ENCODE measurements around the gene CABP2. TPM values are rescaled to one million over a fixed set of nuclear protein-coding genes. Genes with fewer than 3 reads are reported as not detected.

The CABP2 gene
- total RNA-seq, 6 donors from 2014 or later: not detected

GRCh38 chr11:67524480-67524808, 1.2 kb upstream of the CABP2 start:
- Histone ChIP-seq H3K27ac (no peak overlapping the region), H3K4me1 (no peaks in the 10 kb centered on the region), H3K36me3 (no peaks in the 10 kb centered on the region), H3K27me3 (no peaks in the 10 kb centered on the region), H3K9me3 (no peaks in the 10 kb centered on the region), H3K4me3 (no peak overlapping the region)
- no peak for TF ChIP-seq EP300 (IDR thresholded peaks at IDR 0.05)
- no peak for TF ChIP-seq CTCF (IDR thresholded peaks at IDR 0.05)
- TF ChIP-seq POLR2AphosphoS5 (IDR thresholded peaks at IDR 0.05): no peak
- TF ChIP-seq POLR2A (IDR thresholded peaks at IDR 0.05): no peak
- ATAC-seq (ENCODE audit: low FRiP score in 2 of 2) (no peak), DNase-seq (no peak)
- 85 to 86% methylated on average over 8 to 9 of the region's 9 CpGs for WGBS, 2 donors

- peak in 1 of 2 donors; percentile 69 for DNase-seq
- H3K27ac ChIP-seq: no peak overlapping the region
- no peak overlapping the region for H3K4me3 ChIP-seq
- WGBS, 2 donors: 77 to 80% methylated on average over 16 to 17 of the region's 25 CpGs
- no peaks in the 10 kb centered on the region for H3K36me3 ChIP-seq
- TF ChIP-seq POLR2A (IDR thresholded peaks at IDR 0.05) (no peak), EP300 (IDR thresholded peaks at IDR 0.05) (no peak), CTCF (IDR thresholded peaks at IDR 0.05) (no peak), POLR2AphosphoS5 (IDR thresholded peaks at IDR 0.05) (no peak)
- no peaks in the 10 kb centered on the region for H3K27me3 ChIP-seq
- peak in 1 of 2 donors; percentile 4 for ATAC-seq (ENCODE audit: low FRiP score in 2 of 2)
- no peaks in the 10 kb centered on the region for H3K9me3 ChIP-seq
- no peaks in the 10 kb centered on the region for H3K4me1 ChIP-seq
Observed at GRCh38 chr11:67523556-67524479, 572 bp upstream of the CABP2 start.

GRCh38 chr11:67522338-67522737, 908 bp downstream of the CABP2 start:
- DNase-seq: peak in 1 of 2 donors; percentile 76
- Histone ChIP-seq H3K9me3 (no peaks in the 10 kb centered on the region), H3K4me3 (no peak overlapping the region), H3K4me1 (no peaks in the 10 kb centered on the region), H3K27me3 (no peaks in the 10 kb centered on the region), H3K27ac (no peak overlapping the region), H3K36me3 (no peaks in the 10 kb centered on the region)
- no peak for ATAC-seq (ENCODE audit: low FRiP score in 2 of 2)
- 92 to 100% methylated on average over 6 to 15 of the region's 15 CpGs for WGBS, 2 donors
- TF ChIP-seq CTCF (IDR thresholded peaks at IDR 0.05) (no peak), POLR2AphosphoS5 (IDR thresholded peaks at IDR 0.05) (no peak), EP300 (IDR thresholded peaks at IDR 0.05) (no peak), POLR2A (IDR thresholded peaks at IDR 0.05) (no peak)

- 82 to 90% methylated on average over 10 of the region's 10 CpGs for WGBS, 2 donors
- no peaks in the 10 kb centered on the region for H3K27me3 ChIP-seq
- no peak for DNase-seq
- no peaks in the 10 kb centered on the region for H3K9me3 ChIP-seq
- no peak for TF ChIP-seq CTCF (IDR thresholded peaks at IDR 0.05)
- no peak for TF ChIP-seq POLR2A (IDR thresholded peaks at IDR 0.05)
- no peak for TF ChIP-seq EP300 (IDR thresholded peaks at IDR 0.05)
- TF ChIP-seq POLR2AphosphoS5 (IDR thresholded peaks at IDR 0.05): no peak
- ATAC-seq (ENCODE audit: low FRiP score in 2 of 2): no peak
- H3K4me3 ChIP-seq: no peak overlapping the region
- no peaks in the 10 kb centered on the region for H3K4me1 ChIP-seq
- H3K27ac ChIP-seq: no peak overlapping the region
- H3K36me3 ChIP-seq: no peaks in the 10 kb centered on the region
Observed at GRCh38 chr11:67521924-67522323, 1.3 kb downstream of the CABP2 start.

Data from upper lobe of left lung (tissue), 6 donors.